Activated CD8-positive, alpha-beta memory T cell treated with anti-CD3 and anti-CD28 coated beads for 1 hour (primary cell): ENCODE data around the gene ABCB4.

ENCODE experiments used
- DNase-seq, 2 donors: peaks; one replicate each; pipeline ENCODE4 v3.0.0-alpha.2; 2020; ENCODE audit warnings: low read depth in 1 of 2; ENCODE audit errors: extremely low read depth in 1 of 2

Gene ABCB4

GRCh38 chr7:87427288-87427687, 48.2 kb downstream of the ABCB4 start:
- DNase-seq: no peak

GRCh38 chr7:87426160-87426559, 49.3 kb downstream of the ABCB4 start:
- DNase-seq: no peak

DNA sequence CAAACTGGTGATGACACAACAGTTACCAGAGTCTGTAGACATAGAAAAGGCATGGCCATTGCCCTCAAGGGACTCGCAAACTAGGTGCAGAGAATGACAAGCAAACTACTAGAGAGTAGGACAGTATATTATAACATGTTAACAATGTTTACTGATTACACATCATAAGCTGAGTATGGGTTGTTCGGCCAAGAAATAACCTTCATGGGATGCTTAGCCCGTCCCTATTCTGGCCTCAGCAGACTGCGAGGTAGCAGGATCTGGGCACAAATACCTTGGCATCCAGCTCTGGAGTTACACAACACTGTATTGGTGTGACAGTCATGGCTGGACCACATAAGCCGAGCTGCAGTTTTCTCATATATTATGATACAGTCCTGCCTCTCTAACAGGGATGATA, 51.4 kb downstream of the ABCB4 start:
- no peak for DNase-seq

GRCh38 chr7:87420173-87420572, 55.3 kb downstream of the ABCB4 start:
- no peak for DNase-seq

DNA sequence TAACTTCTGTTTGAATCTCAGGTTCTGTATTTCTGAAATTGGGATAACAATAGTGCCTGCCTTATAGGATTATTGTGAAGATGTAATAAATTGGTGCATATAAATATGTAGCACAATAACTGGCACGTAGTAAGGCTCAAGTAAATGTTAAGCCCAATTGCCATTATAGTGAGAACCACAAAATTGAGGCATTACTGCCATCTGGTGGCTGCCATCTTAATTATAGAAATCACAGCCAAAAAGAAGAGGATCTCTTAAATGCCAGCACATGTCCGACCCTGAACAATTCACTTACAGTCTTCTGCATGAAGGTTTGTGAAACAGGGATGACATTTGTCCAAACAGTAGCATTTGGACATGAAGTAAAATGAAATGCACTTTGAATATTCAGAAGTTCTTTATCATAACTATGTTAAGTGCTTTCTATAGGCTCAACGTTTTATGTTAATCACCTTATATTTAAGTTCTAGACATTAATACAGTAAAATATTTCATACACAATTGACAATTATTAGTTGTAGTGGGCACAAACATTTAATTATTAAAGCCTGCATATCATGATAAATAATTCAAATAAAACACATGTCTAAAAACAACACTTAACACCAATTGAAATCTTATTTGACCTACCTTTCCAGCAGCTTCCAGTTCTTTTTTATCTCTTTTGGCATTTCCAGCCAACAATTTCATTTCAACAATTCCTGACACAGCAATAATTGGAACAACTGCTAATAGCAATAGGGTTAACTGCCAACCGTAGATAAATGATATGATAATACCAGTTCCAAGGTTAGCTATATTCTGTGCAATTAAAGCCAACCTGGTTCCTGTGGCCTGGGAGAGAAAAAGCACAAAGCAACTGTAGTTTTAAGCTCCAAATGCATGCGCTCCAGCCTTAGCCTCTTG, 58.5 kb downstream of the ABCB4 start:
- DNase-seq: peak; percentile 31 to 42

DNA sequence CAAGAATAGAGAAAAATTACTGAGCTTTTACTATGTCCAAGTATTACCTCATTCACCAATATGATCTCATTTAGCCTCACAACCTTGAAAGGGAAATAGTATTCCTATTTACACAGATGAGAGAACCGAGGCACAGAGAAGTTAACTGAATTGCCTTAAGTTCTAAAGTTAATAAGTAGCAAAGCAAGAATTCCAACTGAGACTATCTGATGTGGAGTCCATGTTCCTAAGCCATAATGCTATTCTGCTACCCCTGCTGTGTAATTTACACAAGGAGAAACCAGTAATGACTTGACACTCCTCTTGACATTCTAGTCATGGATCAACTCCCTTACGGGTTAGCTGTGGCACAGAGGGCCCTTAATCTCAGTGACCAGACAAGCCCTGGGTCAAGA, 60.7 kb downstream of the ABCB4 start:
- no peak for DNase-seq

GRCh38 chr7:87413951-87414793, 61.3 kb downstream of the ABCB4 start:
- no peak for DNase-seq

DNA sequence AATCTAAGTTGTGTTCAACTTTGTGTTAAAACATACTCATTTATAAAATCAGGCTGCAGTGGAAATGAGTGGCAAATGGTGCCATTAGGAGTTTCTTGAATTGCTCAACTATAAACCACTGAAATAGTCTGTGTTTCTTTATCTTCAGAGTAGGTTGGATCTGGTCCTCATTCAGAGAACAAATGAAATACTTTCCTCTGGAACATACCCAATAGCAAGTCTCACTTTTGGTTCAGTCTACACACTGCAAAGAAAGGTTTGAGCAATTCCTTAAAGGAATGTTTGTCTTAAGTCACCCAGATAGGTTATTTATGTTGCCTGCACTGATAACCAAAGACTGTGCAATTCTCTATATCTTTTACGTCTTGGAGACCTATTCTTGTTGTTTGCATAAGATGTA, 62.5 kb downstream of the ABCB4 start:
- no peak for DNase-seq

- no peak for DNase-seq
These were observed 64.3 kb downstream of the ABCB4 start for GRCh38 chr7:87411186-87411585.

DNA sequence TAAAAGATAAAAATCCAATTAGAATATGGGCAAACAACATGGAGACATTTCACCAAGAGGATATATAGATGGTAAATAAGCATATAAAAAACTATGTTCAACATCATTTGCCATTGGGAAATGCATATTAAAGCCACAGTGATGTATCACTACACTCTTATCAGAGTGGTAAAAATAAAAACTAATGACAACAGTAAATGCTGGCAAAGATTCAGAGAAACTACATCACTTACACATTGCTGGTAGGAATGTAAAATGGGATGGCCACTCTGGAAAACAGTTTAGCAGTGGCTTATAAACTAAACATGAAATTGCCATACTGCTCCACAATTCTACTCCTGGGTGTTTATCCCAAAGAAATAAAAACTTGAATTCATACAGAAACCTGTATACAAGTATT, 70.8 kb downstream of the ABCB4 start:
- no peak for DNase-seq

DNA sequence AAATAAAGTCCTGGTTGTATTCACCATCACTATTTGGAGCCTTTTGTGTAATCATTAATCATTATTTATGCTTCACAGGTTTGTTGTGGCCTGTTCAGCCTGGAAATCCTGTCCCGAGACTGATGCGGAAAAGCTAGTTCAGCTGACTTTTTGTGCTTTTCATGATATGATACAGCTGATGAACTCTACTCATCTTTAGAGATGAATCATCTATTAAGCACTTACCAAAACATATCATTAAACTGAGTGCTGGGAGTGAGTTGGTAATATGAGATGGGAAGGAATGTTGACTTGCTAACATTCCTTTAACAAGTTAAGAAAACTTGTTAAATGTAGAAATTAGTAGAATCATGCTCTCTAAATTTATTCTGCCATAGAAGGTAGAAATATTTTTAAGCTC, 77.0 kb downstream of the ABCB4 start:
- DNase-seq: no peak

DNA sequence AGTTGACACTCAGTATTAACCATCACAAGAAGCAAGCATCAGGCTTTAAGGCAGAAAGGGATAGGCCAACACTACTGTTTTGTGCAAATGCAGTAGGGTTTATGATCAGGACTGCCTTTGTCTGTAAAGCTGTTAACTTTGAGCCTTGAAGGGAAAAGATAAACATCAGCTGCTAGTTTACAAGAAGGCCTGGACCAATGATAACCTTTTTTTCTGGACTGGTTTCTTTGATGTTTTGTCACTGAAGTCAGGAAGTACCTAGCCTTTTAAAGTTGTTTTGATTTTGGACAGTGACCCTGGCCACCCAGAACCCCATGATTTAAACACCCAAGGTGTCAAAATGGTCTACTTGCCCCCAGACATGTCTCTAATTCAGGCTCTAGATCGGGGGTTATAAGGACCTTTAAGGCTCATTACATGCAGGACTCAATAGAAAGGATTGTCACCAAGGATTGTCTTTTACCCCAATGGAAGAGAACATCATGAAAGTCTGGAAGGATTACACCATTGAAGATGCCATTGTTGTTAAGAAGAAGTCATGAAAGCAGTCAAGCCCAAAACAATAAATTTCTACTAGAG, 79.9 kb downstream of the ABCB4 start:
- DNase-seq: no peak

GRCh38 chr7:87391020-87391701, 84.3 kb downstream of the ABCB4 start:
- no peak for DNase-seq

GRCh38 chr7:87380905-87381304, 94.6 kb downstream of the ABCB4 start:
- DNase-seq: no peak

DNA sequence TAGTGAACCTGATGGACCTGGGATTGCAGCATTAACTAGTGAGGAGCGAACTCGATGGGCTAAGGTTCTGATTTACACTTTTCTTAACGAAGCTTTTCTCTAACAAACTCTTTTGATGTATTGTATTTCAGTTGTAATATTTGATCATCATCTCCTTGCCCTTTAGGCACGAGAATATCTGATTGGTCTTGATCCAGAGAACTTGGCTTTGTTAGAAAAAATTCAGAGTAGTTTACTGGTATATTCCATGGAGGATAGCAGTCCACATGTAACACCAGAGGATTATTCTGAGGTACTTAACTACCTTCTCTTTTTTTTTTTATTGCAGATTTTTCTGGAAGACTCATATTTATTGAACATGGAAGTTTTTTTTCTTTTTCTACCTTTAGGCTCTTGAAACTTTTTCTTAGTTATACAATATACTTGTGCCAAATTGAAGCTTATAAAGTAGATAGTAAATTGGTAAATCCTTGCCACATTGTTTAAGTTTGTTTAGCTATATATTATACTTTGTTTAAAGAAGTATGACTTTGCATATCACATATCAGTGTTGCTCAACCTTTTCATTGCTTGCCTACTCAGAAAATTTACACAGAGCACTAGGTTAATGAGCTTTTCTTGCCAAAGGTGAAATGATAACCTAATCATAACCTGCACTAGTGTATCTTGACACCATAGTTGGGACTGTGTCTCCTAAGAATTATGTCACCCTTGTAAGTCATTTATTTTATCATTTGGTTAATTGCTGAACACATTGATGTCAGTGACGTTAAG, 99.6 kb downstream of the ABCB4 start:
- DNase-seq: no peak

DNA sequence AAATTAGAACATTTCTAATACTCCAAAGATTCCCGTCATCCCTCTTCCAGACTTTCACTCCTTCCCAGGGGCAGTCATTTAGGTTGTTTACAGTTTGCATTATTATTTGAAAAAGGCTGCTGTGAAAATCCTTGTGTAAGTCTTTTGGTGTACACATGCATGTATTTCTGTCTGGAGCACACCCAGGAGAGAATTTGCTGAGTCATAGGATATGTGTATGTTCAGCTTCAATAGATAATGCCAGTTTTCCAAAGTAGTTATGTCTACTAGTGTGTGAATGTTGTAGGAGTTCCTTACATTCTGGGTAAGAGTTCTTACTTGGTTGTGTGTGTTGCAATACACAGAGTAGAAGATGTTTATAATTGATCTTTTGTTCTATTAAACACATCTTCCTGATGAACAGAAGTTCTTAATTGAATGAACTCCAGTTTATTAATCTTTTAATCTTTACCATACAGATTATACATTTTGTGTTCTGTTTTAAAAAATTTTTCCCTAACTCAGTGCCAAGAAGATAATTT, 104.8 kb downstream of the ABCB4 start:
- DNase-seq: no peak

GRCh38 chr7:87369216-87369615, 106.3 kb downstream of the ABCB4 start:
- no peak for DNase-seq

DNA sequence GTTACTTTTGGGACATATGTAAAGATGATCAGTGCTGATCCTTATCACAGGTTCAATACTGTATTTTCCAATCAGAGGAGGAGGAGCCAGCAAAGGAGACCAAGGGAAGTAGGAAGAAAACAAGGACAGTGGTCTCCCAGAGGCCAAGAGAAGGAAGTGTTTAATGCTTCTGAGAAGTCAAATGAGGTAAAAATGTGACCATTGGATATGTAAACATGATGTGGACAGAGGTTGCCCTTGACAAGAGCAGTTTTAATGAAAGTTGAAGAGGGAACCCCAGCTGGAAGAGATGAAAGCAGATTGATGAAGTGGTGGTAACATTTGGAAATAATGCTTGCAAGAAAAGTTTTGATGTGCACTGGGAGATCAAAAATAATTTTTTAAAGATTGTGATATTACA, 111.2 kb downstream of the ABCB4 start:
- DNase-seq: no peak

GRCh38 chr7:87363342-87363741, 112.1 kb downstream of the ABCB4 start:
- no peak for DNase-seq

GRCh38 chr7:87361320-87361719, 114.2 kb downstream of the ABCB4 start:
- no peak for DNase-seq
